Thymus (tissue), 11 donors: ENCODE measurements around the gene ACOX2. TPM values are rescaled to one million over a fixed set of nuclear protein-coding genes. Genes with fewer than 3 reads are reported as not detected.

ENCODE experiments used
- DNase-seq, 9 donors: peaks; one replicate each; pipeline ENCODE4 v3.0.0-alpha.2; 2013; ENCODE audit warnings: low spot score in 9 of 9, low read depth in 6 of 9, missing footprints in 1 of 9
- H3K27ac ChIP-seq, 2 donors: one replicate each; pipeline ENCODE4 v1.5.1; 2013; ENCODE audit warnings: control low read depth in 1 of 2, low read depth in 1 of 2, low read length in 1 of 2, mild to moderate bottlenecking in 1 of 2, moderate library complexity in 1 of 2
- H3K27me3 ChIP-seq, 2 donors: one replicate each; pipeline ENCODE4 v1.5.1; 2013; ENCODE audit warnings: low read length in 1 of 2; ENCODE audit not compliant: control insufficient read depth in 2 of 2, insufficient read depth in 1 of 2
- H3K36me3 ChIP-seq, 2 donors: one replicate each; pipeline ENCODE4 v1.5.1; 2013; ENCODE audit warnings: low read length in 1 of 2, mild to moderate bottlenecking in 1 of 2, moderate library complexity in 1 of 2; ENCODE audit not compliant: control insufficient read depth in 2 of 2, insufficient read depth in 2 of 2
- H3K4me1 ChIP-seq, 2 donors: one replicate each; pipeline ENCODE4 v1.5.1; 2013; ENCODE audit warnings: low read length in 2 of 2; ENCODE audit not compliant: control insufficient read depth in 2 of 2, insufficient read depth in 2 of 2
- H3K4me3 ChIP-seq, 2 donors: one replicate each; pipeline ENCODE4 v1.5.1; 2013; ENCODE audit warnings: low read length in 2 of 2, control low read depth in 1 of 2, mild to moderate bottlenecking in 1 of 2
- H3K9me3 ChIP-seq, 2 donors: one replicate each; pipeline ENCODE4 v1.5.1; 2013; ENCODE audit warnings: low read length in 1 of 2, mild to moderate bottlenecking in 1 of 2; ENCODE audit not compliant: control insufficient read depth in 2 of 2, insufficient read depth in 1 of 2
- WGBS: extraction: QIAGEN DNeasy Blood & Tissue Kit; methylation state at CpG from one replicate; pipeline ENCODE4 v1.1.7; 2013; 5-methylcytosine and 5-hydroxymethylcytosine counted together
- polyA plus RNA-seq: library from polyadenylated mRNA; stranded (reverse); fragments of 200-250 nt; gene quantifications from one replicate; pipeline ENCODE4 v1.2.3, GENCODE V29; 2013
- total RNA-seq: library from RNA; stranded (reverse); fragments of 120-200 nt; gene quantifications from one replicate; pipeline ENCODE4 v1.2.4, GENCODE V29; 2013
- donor health status: healthy.

The ACOX2 gene
- total and polyA plus RNA-seq, 2 donors: 4.7 to 12.2 TPM

DNA sequence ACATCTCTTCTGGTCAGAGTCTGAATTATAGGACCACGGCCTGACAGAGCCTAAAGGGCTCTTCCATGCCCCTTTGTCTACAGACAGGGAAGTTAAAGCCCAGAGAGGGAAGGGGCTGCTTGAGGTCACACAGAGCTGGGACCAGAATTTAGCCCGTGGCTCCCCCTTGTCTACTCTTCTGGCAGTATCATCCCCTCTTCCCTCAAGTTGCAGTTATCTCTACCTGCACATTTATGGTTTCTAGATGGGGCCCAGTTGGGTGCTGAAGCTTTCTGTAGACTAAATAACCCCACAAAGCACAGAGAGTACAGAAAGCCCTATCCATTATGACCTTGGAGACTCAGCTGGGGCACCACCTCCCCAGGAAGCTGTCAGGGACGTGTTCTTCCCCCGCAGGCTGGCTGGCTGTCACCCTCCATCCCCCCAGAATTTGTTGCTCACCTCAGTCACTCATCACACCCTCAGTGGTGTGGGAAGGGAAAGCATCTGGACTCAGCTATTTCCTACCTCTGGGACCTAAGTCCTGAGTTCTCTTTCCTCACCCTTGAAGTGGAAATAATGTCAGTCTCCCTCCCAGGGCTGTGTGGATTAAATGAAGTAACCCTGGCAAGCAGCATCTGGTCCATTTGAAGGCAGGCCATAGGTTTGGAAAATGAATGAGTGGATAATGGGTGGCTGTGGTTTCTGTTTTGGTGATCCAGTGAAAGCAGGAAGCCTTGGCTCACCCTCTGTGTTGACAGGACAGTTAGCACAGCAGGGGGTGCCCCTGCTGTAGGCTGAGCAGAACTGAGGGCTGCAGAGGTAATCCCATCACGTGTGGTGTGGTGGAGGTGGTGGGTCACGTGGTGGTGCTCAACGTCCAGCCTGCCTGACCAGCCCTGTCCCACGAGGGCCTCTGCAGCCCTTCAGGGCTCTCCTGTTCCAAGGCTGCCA, 16.3 kb downstream of the ACOX2 start:
- Histone ChIP-seq H3K27me3 (no peaks in the 10 kb centered on the region), H3K4me3 (no peak overlapping the region), H3K36me3 (no peaks in the 10 kb centered on the region), H3K27ac (no peak overlapping the region), H3K4me1 (no peaks in the 10 kb centered on the region), H3K9me3 (no peaks in the 10 kb centered on the region)
- no peak for DNase-seq
- 85% methylated on average over 8 of the region's 8 CpGs for WGBS

DNA sequence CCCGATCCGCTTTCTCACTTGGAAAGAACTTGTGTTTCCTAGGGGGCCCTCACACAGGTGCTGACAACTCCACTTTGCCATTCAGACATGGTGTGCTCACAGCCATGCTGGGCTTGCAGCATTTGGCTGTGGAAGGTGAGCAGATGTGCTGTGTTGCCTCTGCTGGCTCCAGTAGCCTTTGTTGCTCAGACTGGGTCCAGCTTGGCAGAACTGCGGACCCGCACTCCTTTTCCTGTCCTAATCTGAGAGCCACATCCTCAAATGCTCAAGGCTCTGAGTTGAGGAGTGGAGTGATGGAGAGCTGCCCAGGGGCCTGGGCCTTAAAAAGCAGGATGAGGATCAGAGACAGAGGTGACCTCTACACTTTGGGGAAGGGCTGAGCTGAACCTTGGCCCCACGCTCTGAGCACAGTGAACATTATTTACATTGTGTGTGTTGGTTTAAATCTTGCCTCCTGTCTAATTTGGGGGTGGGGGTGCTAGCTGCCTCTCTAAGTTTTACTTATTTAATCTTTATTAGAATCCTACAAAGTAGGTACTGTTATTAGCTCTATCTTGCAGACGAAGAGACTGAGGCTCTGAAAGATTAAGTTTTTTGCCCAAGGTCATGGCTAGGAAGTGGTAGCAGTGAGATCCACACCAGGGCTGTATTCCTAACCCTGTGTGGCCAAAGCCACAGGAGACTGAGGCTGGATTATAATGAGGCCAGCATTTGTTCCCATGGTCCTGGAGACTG, 17.2 kb downstream of the ACOX2 start:
- 98% methylated on average over 6 of the region's 6 CpGs for WGBS
- Histone ChIP-seq H3K9me3 (no peaks in the 10 kb centered on the region), H3K27ac (no peak overlapping the region), H3K27me3 (no peaks in the 10 kb centered on the region), H3K4me1 (no peaks in the 10 kb centered on the region), H3K36me3 (no peaks in the 10 kb centered on the region), H3K4me3 (no peak overlapping the region)
- no peak for DNase-seq

DNA sequence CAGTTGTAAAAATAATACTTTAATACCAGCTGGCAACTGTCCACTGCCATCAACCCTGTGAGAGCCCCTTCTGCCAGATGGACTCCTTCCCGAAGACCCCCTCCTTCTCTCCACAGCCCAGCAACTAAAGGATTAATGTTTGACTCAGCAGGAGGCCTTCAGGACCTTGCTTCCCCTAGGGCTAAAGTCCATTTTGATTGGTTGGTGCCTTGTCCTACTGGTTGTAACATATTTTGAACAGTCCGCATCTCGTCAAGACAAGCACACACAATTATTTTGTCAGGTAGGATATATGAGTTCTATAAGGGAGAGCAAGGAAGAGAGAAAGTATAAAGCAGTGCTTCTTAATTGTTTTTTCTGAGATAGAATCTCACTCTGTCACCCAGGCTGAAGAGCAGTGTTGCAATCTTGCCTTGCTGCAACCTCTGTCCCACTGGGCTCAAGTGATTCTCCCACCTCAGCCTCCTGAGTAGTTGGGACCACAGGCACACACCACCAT, 18.6 kb downstream of the ACOX2 start:
- Histone ChIP-seq H3K27me3 (no peaks in the 10 kb centered on the region), H3K9me3 (no peaks in the 10 kb centered on the region), H3K36me3 (no peaks in the 10 kb centered on the region), H3K27ac (no peak overlapping the region), H3K4me3 (no peak overlapping the region), H3K4me1 (peaks cover 0 to 2% of the 10 kb centered on the region in 2 donors)
- 95% methylated on average over 3 of the region's 3 CpGs for WGBS
- DNase-seq: no peak

DNA sequence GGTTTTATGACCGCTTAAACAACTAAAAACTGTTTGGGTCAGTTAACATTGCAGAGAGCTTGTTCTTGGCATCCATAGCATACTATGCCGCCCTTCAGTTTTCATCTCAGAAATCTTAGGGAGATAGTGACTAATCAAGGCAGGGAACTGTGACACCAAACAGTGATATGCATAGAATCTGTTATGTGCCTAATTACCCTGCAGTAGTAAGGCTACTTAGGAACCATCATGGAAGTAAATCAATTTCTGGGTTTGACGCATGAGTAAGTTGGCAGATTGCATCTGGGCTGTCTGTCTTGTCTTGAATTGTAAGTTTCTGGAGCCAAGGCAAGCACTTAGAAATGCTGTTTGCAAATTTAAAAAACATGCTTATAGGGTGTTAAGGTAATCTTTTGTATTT, 22.6 kb downstream of the ACOX2 start:
- no peak overlapping the region for H3K27ac ChIP-seq
- 93% methylated on average over 3 of the region's 3 CpGs for WGBS
- DNase-seq: no peak

DNA sequence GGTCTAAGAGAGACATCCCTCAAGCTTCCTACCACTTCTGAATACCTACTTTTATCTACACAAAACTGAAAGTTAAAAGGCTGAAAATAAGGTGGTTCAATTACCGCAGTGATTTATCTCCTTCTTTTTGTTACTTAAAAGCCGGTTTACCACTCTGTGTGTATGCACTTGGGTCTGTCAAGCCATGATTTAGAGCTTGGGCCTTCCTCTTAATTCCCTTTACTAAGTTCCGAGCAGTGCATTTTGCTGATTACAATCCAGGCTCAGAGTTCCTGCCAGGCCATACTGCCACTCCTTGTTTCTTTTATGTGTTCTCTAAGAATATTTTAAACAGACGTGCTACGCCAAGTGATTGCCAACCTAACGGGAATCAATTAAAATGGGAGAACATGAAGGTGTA, 28.6 kb downstream of the ACOX2 start:
- Histone ChIP-seq H3K27me3 (no peaks in the 10 kb centered on the region), H3K4me1 (no peaks in the 10 kb centered on the region), H3K9me3 (no peaks in the 10 kb centered on the region), H3K4me3 (no peak overlapping the region), H3K27ac (no peak overlapping the region), H3K36me3 (peaks cover 0 to 3% of the 10 kb centered on the region in 2 donors)
- DNase-seq: no peak
- 81% methylated on average over 6 of the region's 6 CpGs for WGBS

More for the DNA sequence above, 22.6 kb downstream of the ACOX2 start:
- Histone ChIP-seq H3K4me3 (no peak overlapping the region), H3K27me3 (no peaks in the 10 kb centered on the region), H3K4me1 (peaks cover 0 to 2% of the 10 kb centered on the region in 2 donors), H3K36me3 (no peaks in the 10 kb centered on the region), H3K9me3 (no peaks in the 10 kb centered on the region)

DNA sequence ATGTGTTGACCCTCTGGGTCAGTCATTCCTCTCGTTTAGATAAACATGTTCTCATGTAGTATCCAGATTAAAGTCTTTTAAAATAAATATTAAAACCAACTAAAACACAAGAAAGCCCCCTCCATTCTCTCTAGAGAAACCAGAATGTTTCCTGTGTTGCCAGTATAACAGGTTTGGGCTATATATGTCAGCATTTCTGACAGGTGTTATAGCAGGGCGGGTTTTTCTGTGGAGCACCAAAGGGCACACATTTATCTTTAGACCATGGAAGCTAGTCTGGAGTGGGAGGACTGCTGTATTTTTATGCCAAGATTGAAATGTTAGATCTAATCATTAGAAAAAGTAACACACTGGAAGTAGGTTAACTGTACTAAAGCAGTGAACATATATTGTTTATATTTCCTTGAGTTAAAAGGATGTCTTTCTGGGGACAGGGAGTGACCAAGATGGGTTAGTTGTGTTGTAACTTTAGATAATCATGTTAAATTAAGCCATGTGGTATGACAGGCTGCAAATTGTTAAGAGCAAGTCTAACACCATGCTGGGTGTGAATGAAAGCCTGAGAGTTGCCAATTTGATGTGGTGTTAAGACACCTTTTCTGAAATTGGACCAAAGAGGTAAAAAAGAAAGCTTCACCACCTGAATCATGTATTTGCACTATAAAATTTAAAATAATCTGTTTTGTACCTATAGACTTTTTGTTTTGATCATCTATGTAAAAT, 29.5 kb downstream of the ACOX2 start:
- DNase-seq: no peak
- H3K4me3 ChIP-seq: no peak overlapping the region
- peaks cover 0 to 3% of the 10 kb centered on the region in 2 donors for H3K36me3 ChIP-seq
- no peak overlapping the region for H3K27ac ChIP-seq
- H3K4me1 ChIP-seq: no peaks in the 10 kb centered on the region
- no peaks in the 10 kb centered on the region for H3K9me3 ChIP-seq
- WGBS: 89% methylated on average over 2 of the region's 2 CpGs
- no peaks in the 10 kb centered on the region for H3K27me3 ChIP-seq

DNA sequence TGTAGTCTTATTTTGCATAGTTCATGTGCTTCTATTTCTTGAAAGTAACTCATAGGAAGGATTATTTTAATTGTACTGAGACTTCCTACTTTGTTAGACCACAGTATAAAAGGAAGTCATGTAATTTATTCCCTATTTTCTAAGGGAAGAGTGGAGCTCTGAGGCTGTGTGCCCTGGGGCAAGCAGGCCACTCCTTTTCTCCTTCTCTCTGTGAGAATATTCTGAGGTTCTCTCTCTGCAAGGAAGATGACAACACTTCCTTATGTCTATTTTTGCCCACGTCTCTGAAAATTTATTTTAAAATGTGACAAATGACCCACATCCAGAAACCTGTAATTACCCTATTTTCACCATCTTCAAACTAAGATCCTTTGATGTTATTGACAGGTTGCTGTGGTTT, 34.1 kb downstream of the ACOX2 start:
- WGBS: 37% methylated on average over 1 of the region's 1 CpG
- H3K4me1 ChIP-seq: no peaks in the 10 kb centered on the region
- H3K4me3 ChIP-seq: no peak overlapping the region
- H3K36me3 ChIP-seq: peaks cover 0 to 13% of the 10 kb centered on the region in 2 donors
- H3K27ac ChIP-seq: no peak overlapping the region
- DNase-seq: no peak
- no peaks in the 10 kb centered on the region for H3K27me3 ChIP-seq
- no peaks in the 10 kb centered on the region for H3K9me3 ChIP-seq

DNA sequence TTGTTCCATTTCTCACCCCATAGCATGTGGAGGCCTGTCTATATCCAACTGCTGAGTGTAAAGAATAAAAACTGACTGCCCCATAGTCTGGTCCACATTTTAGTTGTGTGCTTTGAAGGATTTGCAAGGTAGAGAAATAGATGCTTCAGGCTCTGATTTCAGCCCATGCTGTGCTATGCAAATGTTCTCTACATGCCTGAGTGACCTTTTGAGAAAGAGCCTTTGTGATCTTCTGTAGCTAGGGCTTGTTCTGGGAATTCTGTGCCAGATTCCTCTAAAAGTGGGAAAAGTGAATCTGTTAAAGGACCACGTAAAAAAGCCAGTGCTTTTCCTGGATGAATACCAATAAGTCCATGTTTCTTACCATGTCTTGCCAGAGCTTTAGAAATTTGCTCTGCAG, 39.9 kb downstream of the ACOX2 start:
- H3K4me1 ChIP-seq: peaks cover 8 to 11% of the 10 kb centered on the region in 2 donors
- H3K27ac ChIP-seq: no peak overlapping the region
- peaks cover 0 to 10% of the 10 kb centered on the region in 2 donors for H3K36me3 ChIP-seq
- WGBS: 90% methylated on average over 1 of the region's 1 CpG
- H3K4me3 ChIP-seq: no peak overlapping the region
- no peaks in the 10 kb centered on the region for H3K9me3 ChIP-seq
- no peaks in the 10 kb centered on the region for H3K27me3 ChIP-seq
- DNase-seq: no peak
